HCT116 (cell line): ENCODE measurements around the gene AHSP. TPM values are rescaled to one million over a fixed set of nuclear protein-coding genes. Genes with fewer than 3 reads are reported as not detected.

ENCODE experiments used
- ATAC-seq: fragments of 200-7000 bp; cut with Tn5 transposase; 2 replicates; pipeline ENCODE4 v1.9.1; 2020; ENCODE audit warnings: mild to moderate bottlenecking, moderate library complexity
- BruUV-seq: library from RNA; stranded (reverse); fragments of 400-500 nt; replicated peaks from 2 replicates; lab custom pipeline; 2021; lab: Mats Ljungman, UMichigan
- CTCF ChIA-PET: fragments of 300-600 bp; sonication (Branson Sonifier 250); formaldehyde crosslinking; loops from one replicate; lab custom pipeline; 2021; ENCODE audit warnings: antibody characterized with exemption; lab: Charles Lee
- POLR2A ChIA-PET: fragments of 300-600, 350-600 bp; sonication (Branson Sonifier 250); formaldehyde crosslinking; loops from one replicate; lab custom pipeline; 2021; ENCODE audit warnings: antibody characterized with exemption; lab: Charles Lee
- RAD21 ChIA-PET, 2 experiments: fragments of 300-600 bp; sonication (Branson Sonifier 250); formaldehyde crosslinking; loops; one replicate each; lab custom pipeline; 2023; ENCODE audit warnings: low total read pairs in 2 of 2; ENCODE audit not compliant: uncharacterized antibody in 2 of 2, unreplicated experiment in 2 of 2, low non-redundant PET in 1 of 2; lab: Charles Lee
- DNase-seq: peaks from one replicate; pipeline ENCODE4 v3.0.0-alpha.2; 2010; ENCODE audit warnings: low read depth, low spot score
- H2AFZ ChIP-seq: fragments of 200-600 bp; shearing (Covaris generic), sonication (generic); 2 replicates; pipeline ENCODE4 v1.6.1; 2017; ENCODE audit warnings: low read depth, mixed run types, mixed read lengths, antibody characterized with exemption, low read length; ENCODE audit not compliant: poor library complexity, severe bottlenecking
- H3K27ac ChIP-seq: 2 replicates; pipeline ENCODE4 v1.5.1; 2012; ENCODE audit warnings: low read depth, low read length
- H3K27me3 ChIP-seq: fragments of 200-600 bp; sonication (generic); 2 replicates; pipeline ENCODE4 v1.6.1; 2016; ENCODE audit warnings: mixed run types, low read length, mixed read lengths; ENCODE audit not compliant: insufficient read depth
- H3K36me3 ChIP-seq, 2 experiments: fragments of 200-500 bp in 1 of 2; fragments of 200-600 bp in 1 of 2; sonication (Bioruptor generic) in 1 of 2; sonication (generic) in 1 of 2; 2 replicates each; pipeline versions ENCODE4 v1.5.1 to v1.6.1; 2014 to 2016; ENCODE audit warnings: low read length in 2 of 2, inconsistent platforms in 1 of 2, mixed read lengths in 1 of 2, mixed run types in 1 of 2; ENCODE audit not compliant: insufficient read depth in 2 of 2, control insufficient read depth in 1 of 2
- H3K4me1 ChIP-seq, 2 experiments: fragments of 200-600 bp in 1 of 2; sonication (generic) in 1 of 2; 2 replicates each; pipeline versions ENCODE4 v1.5.1 to v1.6.1; 2012 to 2017; ENCODE audit warnings: low read length in 2 of 2, inconsistent platforms in 1 of 2, mild to moderate bottlenecking in 1 of 2, mixed read lengths in 1 of 2, mixed run types in 1 of 2, moderate library complexity in 1 of 2; ENCODE audit not compliant: insufficient read depth in 2 of 2, control insufficient read depth in 1 of 2
- H3K4me2 ChIP-seq: fragments of 200-600 bp; sonication (generic); 2 replicates; pipeline ENCODE4 v1.6.1; 2017; ENCODE audit warnings: mixed run types, low read length, mixed read lengths
- H3K4me3 ChIP-seq, 2 experiments: fragments of 200-600 bp in 1 of 2; sonication (generic) in 1 of 2; replicated peaks in 1 of 2; 2 replicates each; pipeline ENCODE4 v1.5.1; 2011 to 2016; ENCODE audit warnings: low read length in 2 of 2, control low read depth in 1 of 2, low read depth in 1 of 2, mild to moderate bottlenecking in 1 of 2, mixed read lengths in 1 of 2, mixed run types in 1 of 2
- H3K79me2 ChIP-seq: fragments of 200-600 bp; sonication (generic); 2 replicates; pipeline ENCODE4 v1.6.1; 2017; ENCODE audit warnings: mild to moderate bottlenecking, mixed run types, low read length, moderate library complexity, mixed read lengths; ENCODE audit not compliant: insufficient read depth
- H3K9ac ChIP-seq: fragments of 200-600 bp; sonication (generic); 2 replicates; pipeline ENCODE4 v1.6.1; 2016; ENCODE audit warnings: low read length, mixed read lengths
- H3K9me2 ChIP-seq: fragments of 200-600 bp; sonication (generic), shearing (Covaris generic); 2 replicates; pipeline ENCODE4 v1.6.1; 2017; ENCODE audit warnings: mixed run types, mild to moderate bottlenecking, moderate library complexity; ENCODE audit not compliant: insufficient read depth
- H3K9me3 ChIP-seq, 2 experiments: fragments of 200-500 bp in 1 of 2; fragments of 200-600 bp in 1 of 2; sonication (Bioruptor generic) in 1 of 2; sonication (generic) in 1 of 2; 2 replicates each; pipeline ENCODE4 v1.6.1; 2014 to 2017; ENCODE audit warnings: low read length in 2 of 2, mixed read lengths in 2 of 2, inconsistent platforms in 1 of 2, low read depth in 1 of 2, mild to moderate bottlenecking in 1 of 2, mixed run types in 1 of 2, moderate library complexity in 1 of 2; ENCODE audit not compliant: control insufficient read depth in 1 of 2, insufficient read depth in 1 of 2
- H4K20me1 ChIP-seq: fragments of 200-600 bp; sonication (generic), shearing (Covaris generic); 2 replicates; pipeline ENCODE4 v1.6.1; 2017; ENCODE audit warnings: mixed run types, mild to moderate bottlenecking, moderate library complexity; ENCODE audit not compliant: insufficient read depth
- CEBPB ChIP-seq: IDR thresholded peaks from 2 replicates; pipeline ENCODE4 v1.6.1; 2012; ENCODE audit warnings: low read depth
- ELF1 ChIP-seq: IDR thresholded peaks from 2 replicates; pipeline ENCODE4 v1.6.1; 2012; ENCODE audit warnings: low read depth, borderline replicate concordance
- EZH2phosphoT487 ChIP-seq: fragments of 200-600 bp; IDR thresholded peaks from 2 replicates; pipeline ENCODE4 v1.6.1; 2018; ENCODE audit warnings: antibody characterized with exemption, borderline replicate concordance
- FOSL1 ChIP-seq: IDR thresholded peaks from 2 replicates; pipeline ENCODE4 v1.6.1; 2012; ENCODE audit warnings: low read depth
- JUND ChIP-seq: IDR thresholded peaks from 2 replicates; pipeline ENCODE4 v1.6.1; 2012
- POLR2AphosphoS5 ChIP-seq: IDR thresholded peaks from 2 replicates; pipeline ENCODE4 v1.6.1; 2011; ENCODE audit warnings: mild to moderate bottlenecking, low read depth, low read length, moderate library complexity
- RAD21 ChIP-seq: IDR thresholded peaks from 2 replicates; pipeline ENCODE4 v1.6.1; 2012; ENCODE audit warnings: low read depth, mild to moderate bottlenecking
- SIN3A ChIP-seq: IDR thresholded peaks from 2 replicates; pipeline ENCODE4 v1.6.1; 2012; ENCODE audit warnings: low read depth
- SRF ChIP-seq: IDR thresholded peaks from 2 replicates; pipeline ENCODE4 v1.6.1; 2012; ENCODE audit warnings: low read depth
- TCF7L2 ChIP-seq: IDR thresholded peaks from 2 replicates; pipeline ENCODE4 v1.7.0; 2011; ENCODE audit warnings: borderline replicate concordance, inconsistent platforms; ENCODE audit not compliant: insufficient read depth, insufficient read length; ENCODE audit errors: extremely low read depth
- YY1 ChIP-seq: IDR thresholded peaks from 2 replicates; pipeline ENCODE4 v1.6.1; 2011; ENCODE audit warnings: low read length, low read depth, moderate library complexity, mild to moderate bottlenecking; ENCODE audit not compliant: insufficient replicate concordance; ENCODE audit errors: extremely low read depth
- ZFX ChIP-seq: fragments of 450-650 bp; IDR thresholded peaks from 2 replicates; pipeline ENCODE4 v1.6.1; 2017
- ZNF274 ChIP-seq: fragments of 200-500 bp; sonication (Bioruptor generic); IDR thresholded peaks from 2 replicates; pipeline ENCODE4 v1.6.1; 2014; ENCODE audit warnings: mild to moderate bottlenecking, low read depth, low read length, inconsistent platforms
- intact Hi-C: fragments of 100-400 bp; cut with micrococcal nuclease; formaldehyde crosslinking; loops from 2 replicates; pipeline ENCODE4 v1.10.0; 2022
- total RNA-seq: library from RNA; stranded (reverse); gene quantifications from one replicate; pipeline ENCODE4 v1.2.1, GENCODE V29; 2021; ENCODE audit not compliant: unreplicated experiment
- TF ChIP-seq, protein P1 (sequence below): IDR thresholded peaks from 2 replicates; pipeline ENCODE4 v1.6.1; 2012

AHSP gene
- total RNA-seq, 1 experiment from 2014 or later, result not detected

DNA sequence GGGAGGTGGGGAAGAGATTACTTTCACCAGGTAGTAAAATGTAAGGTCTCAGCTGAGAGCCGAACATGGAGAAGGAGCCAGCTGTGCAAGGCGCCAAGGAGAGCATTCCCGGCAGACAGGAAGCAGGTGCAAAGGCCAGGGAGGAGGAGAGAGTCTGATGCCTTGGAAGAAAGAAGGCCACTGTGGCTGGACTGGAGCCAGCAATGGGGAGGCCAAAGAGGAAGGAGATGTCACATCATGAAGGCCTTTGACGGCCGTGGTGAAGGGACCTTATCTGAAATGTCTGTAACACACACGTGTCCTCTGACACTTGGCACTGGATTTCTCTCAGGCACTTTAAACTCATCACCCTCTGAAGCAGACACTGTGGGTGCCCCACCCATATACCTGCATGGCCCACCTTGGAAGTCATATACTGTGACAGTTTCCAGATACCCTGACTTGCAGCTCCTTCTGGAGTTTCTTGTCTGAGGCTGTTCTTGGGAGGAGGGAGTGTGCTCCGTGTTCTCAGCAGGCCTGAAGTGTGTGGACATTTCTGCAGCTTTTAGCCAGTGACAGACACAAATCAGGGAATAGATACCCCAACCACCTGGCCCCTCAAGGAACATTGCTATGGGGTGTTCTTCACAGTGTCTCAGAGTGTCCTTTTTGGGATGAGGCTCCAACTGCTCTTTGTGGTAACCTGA, 46.7 kb upstream of the AHSP start:
- BruUV-seq, result no TSS peak
- intact Hi-C loops, result no loop called here
- ChIA-PET POLR2A (no interaction called here), RAD21 (no interaction called here)
- ATAC-seq (no peak), DNase-seq (no peak)
- H2AFZ ChIP-seq, result no peak overlapping the region
- H3K79me2 ChIP-seq, result no peaks in the 10 kb centered on the region
- no peak overlapping the region for H3K9ac ChIP-seq
- peaks cover 11 to 30% of the 10 kb centered on the region in 2 experiments; a peak in 3 of 4 replicates for H3K4me1 ChIP-seq
- no peaks in the 10 kb centered on the region for H3K9me3 ChIP-seq
- no peak overlapping the region for H3K4me2 ChIP-seq
- no peaks in the 10 kb centered on the region for H3K36me3 ChIP-seq
- H3K9me2 ChIP-seq, result no peaks in the 10 kb centered on the region
- H3K27ac ChIP-seq, result no peak overlapping the region
- no peaks in the 10 kb centered on the region for H3K27me3 ChIP-seq
- no peak overlapping the region for H3K4me3 ChIP-seq
- no peak for TF ChIP-seq POLR2AphosphoS5
- no peak for TF ChIP-seq ZFX
- no peak for TF ChIP-seq SIN3A
- no peak for TF ChIP-seq YY1
- TF ChIP-seq ELF1, result no peak
- TF ChIP-seq RAD21, result no peak
- TF ChIP-seq JUND, result no peak
- TF ChIP-seq TCF7L2, result no peak
- no peak for TF ChIP-seq CEBPB
- TF ChIP-seq FOSL1, result no peak
- TF ChIP-seq EZH2phosphoT487, result no peak
- no peak for TF ChIP-seq ZNF274
- no peak for TF ChIP-seq SRF
- TF ChIP-seq, protein P1, sequence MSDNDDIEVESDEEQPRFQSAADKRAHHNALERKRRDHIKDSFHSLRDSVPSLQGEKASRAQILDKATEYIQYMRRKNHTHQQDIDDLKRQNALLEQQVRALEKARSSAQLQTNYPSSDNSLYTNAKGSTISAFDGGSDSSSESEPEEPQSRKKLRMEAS, result no peak
- TF ChIP-seq, all 23 proteins: peak for 0
- CTCF ChIA-PET, result interaction anchor here (1.1 kb wide), 1 partner anchor 8 kb away, joined by 3 read pairs; no protein-coding TSS in a partner anchor
- no peaks in the 10 kb centered on the region for H4K20me1 ChIP-seq
